HG02938 (cell line): ENCODE data around the gene SMPD4.
"Not testable (repeated sequence)": the region's sequence is repeated elsewhere in the genome, so short reads cannot be mapped to it uniquely, and the experiment has no call there.

Source experiments
- ATAC-seq: cut with Tn5 transposase; IDR thresholded peaks from one replicate; pipeline ENCODE4 v1.9.1; 2021; ENCODE audit warnings: mild to moderate bottlenecking, moderate library complexity; ENCODE audit not compliant: unreplicated experiment

SMPD4 gene

GRCh38 chr2:130187268-130187667 is 5.9 kb upstream of the SMPD4 start:
- no peak for ATAC-seq

GRCh38 chr2:130186391-130186790 is 5.0 kb upstream of the SMPD4 start:
- no peak for ATAC-seq

- ATAC-seq = no peak
Measured at GRCh38 chr2:130185896-130186295, 4.5 kb upstream of the SMPD4 start.

- no peak for ATAC-seq
Measured at GRCh38 chr2:130185436-130185835, 4.0 kb upstream of the SMPD4 start.

GRCh38 chr2:130183512-130184373 is 2.3 kb upstream of the SMPD4 start:
- no peak for ATAC-seq

- not testable (repeated sequence) for ATAC-seq
Measured at GRCh38 chr2:130182826-130183511, 1.6 kb upstream of the SMPD4 start.

GRCh38 chr2:130181880-130182682 is 679 bp upstream of the SMPD4 start, which contains the start of gene MZT2B:
TSS of gene MZT2B (plus strand) at chr2:130182262. CDS start at chr2:130182283, 21 bp downstream.
- ATAC-seq = peak; percentile 80

- ATAC-seq = not testable (repeated sequence)
Measured at GRCh38 chr2:130180404-130181324, 738 bp downstream of the SMPD4 start.

GRCh38 chr2:130174866-130175265 is 6.5 kb downstream of the SMPD4 start:
- not testable (repeated sequence) for ATAC-seq

- no peak for ATAC-seq
Measured at GRCh38 chr2:130169896-130170295, 11.5 kb downstream of the SMPD4 start.

GRCh38 chr2:130169163-130169562 is 12.2 kb downstream of the SMPD4 start:
- not testable (repeated sequence) for ATAC-seq

- not testable (repeated sequence) for ATAC-seq
Measured at GRCh38 chr2:130166611-130167010, 14.8 kb downstream of the SMPD4 start.

GRCh38 chr2:130165293-130166016 is 15.9 kb downstream of the SMPD4 start:
- ATAC-seq = no peak

GRCh38 chr2:130162968-130163367 is 18.4 kb downstream of the SMPD4 start:
- no peak for ATAC-seq

GRCh38 chr2:130162486-130162885 is 18.9 kb downstream of the SMPD4 start:
- ATAC-seq = not testable (repeated sequence)

GRCh38 chr2:130160838-130161705 is 20.3 kb downstream of the SMPD4 start:
- ATAC-seq = not testable (repeated sequence)

- no peak for ATAC-seq
Measured at GRCh38 chr2:130160131-130160530, 21.3 kb downstream of the SMPD4 start.

- ATAC-seq = not testable (repeated sequence)
Measured at GRCh38 chr2:130159376-130159775, 22.0 kb downstream of the SMPD4 start.
